OCI-LY3 (cell line): ENCODE results near the gene HOXB3.

Experiments used
- H2AFZ ChIP-seq: fragments of 200-600, 300-600 bp; shearing (Covaris generic); 2 replicates; pipeline ENCODE4 v1.6.0; 2014; ENCODE audit warnings: antibody characterized with exemption, low read depth, low read length
- H3K27ac ChIP-seq: fragments of 200-600, 300-600 bp; sonication (generic); 2 replicates; pipeline ENCODE4 v1.5.1; 2014; ENCODE audit warnings: mild to moderate bottlenecking, low read length, moderate library complexity, mixed read lengths
- H3K27me3 ChIP-seq: fragments of 200-600, 300-600 bp; sonication (generic); 2 replicates; pipeline ENCODE4 v1.6.1; 2014; ENCODE audit warnings: low read depth, low read length, mixed read lengths
- H3K36me3 ChIP-seq: fragments of 200-600, 300-600 bp; sonication (generic); replicated peaks from 2 replicates; pipeline ENCODE3; 2014; ENCODE audit warnings: low read depth, low read length, mixed read lengths
- H3K4me1 ChIP-seq: fragments of 300-600, 200-600 bp; sonication (generic); 2 replicates; pipeline ENCODE4 v1.6.1; 2014; ENCODE audit warnings: low read length, mixed read lengths
- H3K4me2 ChIP-seq: fragments of 200-600, 300-600 bp; sonication (generic); 2 replicates; pipeline ENCODE4 v1.6.1; 2014; ENCODE audit warnings: low read length, mixed read lengths
- H3K4me3 ChIP-seq: fragments of 300-600, 200-600 bp; sonication (generic); 2 replicates; pipeline ENCODE4 v1.5.1; 2014; ENCODE audit warnings: antibody characterized with exemption, mild to moderate bottlenecking, low read length, moderate library complexity
- H3K79me2 ChIP-seq: fragments of 300-600, 200-600 bp; shearing (Covaris generic); 2 replicates; pipeline ENCODE4 v1.6.1; 2014; ENCODE audit warnings: mild to moderate bottlenecking, low read length, mixed read lengths
- H3K9ac ChIP-seq: fragments of 300-600, 200-600 bp; shearing (Covaris generic); 2 replicates; pipeline ENCODE4 v1.6.0; 2014; ENCODE audit warnings: mild to moderate bottlenecking, low read length, moderate library complexity
- H3K9me3 ChIP-seq: fragments of 200-600, 300-600 bp; shearing (Covaris generic); 2 replicates; pipeline ENCODE4 v1.6.1; 2014; ENCODE audit warnings: low read length, mixed read lengths; ENCODE audit not compliant: insufficient read depth
- H4K20me1 ChIP-seq: fragments of 200-600, 300-600 bp; sonication (generic); 2 replicates; pipeline ENCODE4 v1.6.1; 2016; ENCODE audit warnings: low read length, mixed read lengths; ENCODE audit not compliant: insufficient read depth
- EZH2phosphoT487 ChIP-seq: fragments of 200-600 bp; shearing (Covaris generic); IDR thresholded peaks from 2 replicates; pipeline ENCODE4 v1.6.1; 2018; ENCODE audit warnings: antibody characterized with exemption, mixed run types, low read depth
- TF ChIP-seq, protein P1 (sequence below): fragments of 200-600, 300-600 bp; sonication (generic); IDR thresholded peaks from 2 replicates; pipeline ENCODE4 v1.5.1; 2014; ENCODE audit warnings: antibody characterized with exemption, low read length, low read depth

HOXB3 gene

DNA sequence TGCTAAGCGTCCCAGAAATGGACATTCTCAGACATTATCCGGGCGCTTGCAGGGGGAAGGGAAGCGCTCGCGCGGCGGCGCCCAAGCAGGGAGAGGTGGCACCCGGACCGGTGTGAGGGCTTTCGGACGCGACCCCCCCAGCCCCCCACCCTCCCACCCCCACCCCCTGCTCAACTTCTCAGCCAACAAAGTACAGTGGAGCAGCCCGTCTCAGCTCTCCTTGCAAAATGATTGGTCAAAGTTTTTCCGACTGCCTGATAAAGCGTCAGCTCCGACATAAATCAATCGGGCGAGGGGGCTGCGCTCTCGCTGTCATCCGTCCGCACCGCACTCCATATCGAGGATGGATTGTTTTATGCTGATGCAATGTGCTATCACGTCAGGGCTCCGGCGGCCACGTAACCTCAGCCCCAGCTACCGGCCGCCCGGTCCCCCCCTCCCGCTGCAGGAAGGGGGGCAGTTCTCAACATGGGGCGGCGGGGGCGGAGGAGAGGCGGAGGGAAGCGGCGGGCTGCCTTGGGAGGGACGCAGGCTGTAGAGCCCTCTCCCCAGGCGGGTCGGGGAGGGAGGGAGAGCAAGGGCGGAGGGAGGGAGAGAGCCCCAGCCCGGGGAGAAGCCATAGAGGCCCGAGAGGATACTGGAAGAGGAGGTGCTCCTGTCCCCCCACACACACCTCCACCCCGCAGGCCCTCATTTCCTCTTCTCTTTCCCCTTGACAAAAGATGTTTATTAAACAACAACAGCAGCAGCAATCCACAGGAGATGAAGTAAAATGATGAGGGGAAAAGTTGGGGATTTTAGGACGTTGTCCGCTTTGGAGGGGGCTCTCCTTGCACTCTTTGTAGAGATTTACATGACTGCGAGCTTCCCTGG, 36.4 kb upstream of the HOXB3 start, which contains the start of gene HOXB9:
Gene HOXB9 (minus strand): TSS at position 114 of the 873 bp plus-strand sequence. CDS start 89 bp downstream, at position 25.
- Histone ChIP-seq H3K9ac (peak within 1 kb of the TSS; percentile 62), H3K4me1 (peaks cover 8% of the 10 kb centered on the region), H4K20me1 (no peaks in the 10 kb centered on the region), H3K27me3 (peaks cover 52% of the 10 kb centered on the region), H2AFZ (0 out of 2 replicates have a peak within 1 kb of the TSS, but pooled peaks have one; percentile 10), H3K27ac (no peak within 1 kb of the TSS), H3K79me2 (no peaks in the 10 kb centered on the region), H3K9me3 (no peaks in the 10 kb centered on the region), H3K36me3 (no peaks in the 10 kb centered on the region), H3K4me3 (peak within 1 kb of the TSS; percentile 78), H3K4me2 (peak within 1 kb of the TSS; percentile 55)
- no peak for TF ChIP-seq EZH2phosphoT487
- TF ChIP-seq, protein P1, sequence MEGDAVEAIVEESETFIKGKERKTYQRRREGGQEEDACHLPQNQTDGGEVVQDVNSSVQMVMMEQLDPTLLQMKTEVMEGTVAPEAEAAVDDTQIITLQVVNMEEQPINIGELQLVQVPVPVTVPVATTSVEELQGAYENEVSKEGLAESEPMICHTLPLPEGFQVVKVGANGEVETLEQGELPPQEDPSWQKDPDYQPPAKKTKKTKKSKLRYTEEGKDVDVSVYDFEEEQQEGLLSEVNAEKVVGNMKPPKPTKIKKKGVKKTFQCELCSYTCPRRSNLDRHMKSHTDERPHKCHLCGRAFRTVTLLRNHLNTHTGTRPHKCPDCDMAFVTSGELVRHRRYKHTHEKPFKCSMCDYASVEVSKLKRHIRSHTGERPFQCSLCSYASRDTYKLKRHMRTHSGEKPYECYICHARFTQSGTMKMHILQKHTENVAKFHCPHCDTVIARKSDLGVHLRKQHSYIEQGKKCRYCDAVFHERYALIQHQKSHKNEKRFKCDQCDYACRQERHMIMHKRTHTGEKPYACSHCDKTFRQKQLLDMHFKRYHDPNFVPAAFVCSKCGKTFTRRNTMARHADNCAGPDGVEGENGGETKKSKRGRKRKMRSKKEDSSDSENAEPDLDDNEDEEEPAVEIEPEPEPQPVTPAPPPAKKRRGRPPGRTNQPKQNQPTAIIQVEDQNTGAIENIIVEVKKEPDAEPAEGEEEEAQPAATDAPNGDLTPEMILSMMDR = no peak

DNA sequence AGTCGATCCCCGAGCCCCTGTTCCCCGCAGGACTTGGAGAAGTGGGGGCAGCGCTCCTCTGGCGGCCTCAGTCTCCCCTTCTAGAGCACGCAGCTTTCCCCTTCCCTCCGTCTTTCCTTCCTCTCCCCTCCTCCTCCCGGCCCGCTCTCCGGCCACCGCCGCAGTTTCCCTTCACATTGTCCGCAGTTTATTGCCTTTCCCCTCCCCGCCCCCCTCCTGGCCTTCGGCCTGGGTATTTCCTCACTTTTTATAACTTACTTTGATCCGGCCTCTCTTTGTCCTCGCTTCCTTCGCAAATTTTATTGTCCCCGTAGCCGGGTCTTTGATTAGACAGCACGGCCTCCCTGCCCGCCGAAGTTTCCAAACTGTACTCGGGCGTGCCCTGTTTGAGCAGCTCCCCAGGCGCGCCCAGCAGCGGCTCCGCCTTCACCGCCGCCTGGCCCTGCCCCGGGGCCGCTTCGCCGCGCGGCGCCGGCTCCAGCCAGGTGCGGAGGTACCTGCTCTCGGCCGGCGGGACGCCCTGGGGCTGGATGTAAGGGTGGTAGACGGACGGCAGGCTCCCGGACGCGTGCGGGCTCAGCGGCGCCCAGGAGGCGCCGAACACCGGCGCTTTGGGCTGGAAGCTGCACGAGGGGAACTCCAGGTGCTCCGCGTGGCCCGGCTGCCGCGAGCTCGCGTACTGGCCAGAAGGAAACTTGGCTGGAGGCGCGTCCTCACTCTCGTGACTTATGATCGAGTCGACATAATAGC, 35.6 kb upstream of the HOXB3 start:
- Histone ChIP-seq H3K9me3 (no peaks in the 10 kb centered on the region), H3K27me3 (peaks cover 50% of the 10 kb centered on the region), H3K4me2 (peak overlapping the region; percentile 55), H2AFZ (no peak overlapping the region), H3K27ac (no peak overlapping the region), H3K4me3 (peak overlapping the region; percentile 78), H3K36me3 (no peaks in the 10 kb centered on the region), H4K20me1 (no peaks in the 10 kb centered on the region), H3K79me2 (no peaks in the 10 kb centered on the region), H3K4me1 (peaks cover 5% of the 10 kb centered on the region; the same call in 1 of the 2 replicates), H3K9ac (peak overlapping the region; percentile 62)
- no peak for TF ChIP-seq EZH2phosphoT487
- TF ChIP-seq, protein P1 = no peak

DNA sequence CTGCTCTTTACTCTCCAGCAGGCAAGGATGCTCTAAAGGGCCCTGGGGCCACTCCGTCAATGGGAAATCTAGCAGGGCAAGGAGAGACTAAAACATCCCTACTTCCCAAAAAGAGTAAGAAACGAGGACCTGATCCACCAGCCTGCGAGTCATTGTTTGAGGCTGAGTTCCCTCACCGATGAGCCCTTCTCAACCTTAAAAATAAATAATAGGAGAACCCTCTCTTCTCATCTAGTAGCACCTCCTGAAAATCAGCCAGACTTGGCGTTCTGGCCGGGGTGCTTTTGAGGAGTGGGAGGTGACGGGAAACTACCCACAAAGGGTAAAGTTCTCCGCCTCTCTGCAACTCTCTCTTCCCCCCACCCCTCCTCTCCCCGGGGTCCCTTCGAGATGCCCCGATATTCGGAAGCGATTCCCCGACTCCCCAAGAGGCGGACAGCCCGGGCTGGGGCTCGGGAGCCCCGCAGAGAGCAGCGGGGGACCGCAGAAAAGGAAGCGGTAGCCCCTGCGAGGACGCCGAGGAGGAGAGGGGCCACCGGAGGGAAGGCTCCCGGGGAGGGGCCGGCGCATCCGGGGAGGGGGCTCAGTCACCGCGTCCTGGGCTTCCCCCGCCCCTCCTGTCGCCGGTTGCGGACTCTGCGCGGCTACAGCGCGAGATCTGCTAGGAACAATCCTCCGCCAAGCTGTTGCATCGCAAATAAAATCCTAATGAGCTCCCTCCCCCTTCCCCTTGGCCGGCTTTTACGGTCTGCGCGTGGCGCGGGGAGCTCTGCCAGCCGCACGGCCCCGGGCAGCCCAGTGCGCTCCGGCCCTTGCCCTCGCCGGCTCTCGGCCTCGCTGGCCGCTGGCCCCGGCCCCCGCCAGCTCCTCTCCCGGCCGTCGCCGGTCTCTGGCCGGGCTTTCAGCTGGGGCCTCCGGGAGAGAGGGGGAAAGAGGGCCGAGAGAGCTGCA, 34.8 kb upstream of the HOXB3 start:
- TF ChIP-seq EZH2phosphoT487 = no peak
- TF ChIP-seq, protein P1 = no peak
- no peak overlapping the region for H3K27ac ChIP-seq
- no peak overlapping the region for H2AFZ ChIP-seq
- H3K4me3 ChIP-seq = peak overlapping the region; percentile 78
- H4K20me1 ChIP-seq = no peaks in the 10 kb centered on the region
- peaks cover 43% of the 10 kb centered on the region for H3K27me3 ChIP-seq
- peak overlapping the region; percentile 55 for H3K4me2 ChIP-seq
- peaks cover 5% of the 10 kb centered on the region; the same call in 1 of the 2 replicates for H3K4me1 ChIP-seq
- peak overlapping the region; percentile 62 for H3K9ac ChIP-seq
- H3K79me2 ChIP-seq = no peaks in the 10 kb centered on the region
- no peaks in the 10 kb centered on the region for H3K9me3 ChIP-seq
- no peaks in the 10 kb centered on the region for H3K36me3 ChIP-seq
